ENCODE results near the gene GNG11. TPM values are rescaled to one million over a fixed set of nuclear protein-coding genes. Genes with fewer than 3 reads are reported as not detected.

Gene GNG11
- total and polyA plus RNA-seq, 3 experiments from 2014 or later: not detected

DNA sequence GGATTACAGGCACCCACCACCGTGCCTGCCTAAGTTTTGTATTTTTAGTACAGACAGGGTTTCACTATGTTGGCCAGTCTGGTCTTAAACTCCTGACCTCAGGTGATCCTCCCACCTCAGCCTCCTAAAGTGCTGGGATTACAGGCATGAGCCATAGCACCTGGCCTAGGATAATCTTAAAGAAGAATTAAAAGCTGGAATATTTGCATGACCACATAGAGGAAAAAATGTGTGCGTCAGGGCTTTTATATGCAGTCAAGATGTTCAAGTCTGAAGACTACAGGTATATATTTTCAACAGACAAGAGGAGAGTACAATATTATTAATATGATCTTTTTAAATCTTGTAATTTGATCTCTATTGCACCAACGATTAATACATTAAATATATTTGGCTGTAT lies 39.5 kb downstream of the GNG11 start:
- POLR2A ChIA-PET: no interaction called here
- Histone ChIP-seq H3K27me3 (ENCODE audit: insufficient read depth, low read length, poor library complexity, severe bottlenecking) (no peaks in the 10 kb centered on the region), H3K4me1 (ENCODE audit: insufficient read depth, low read length) (no peaks in the 10 kb centered on the region), H3K9me3 (ENCODE audit: low read length) (no peaks in the 10 kb centered on the region), H3K27ac (ENCODE audit: low read depth, low read length) (no peak overlapping the region), H3K4me3 (ENCODE audit: low read length) (no peak overlapping the region), H3K36me3 (ENCODE audit: insufficient read depth, low read length) (no peaks in the 10 kb centered on the region)
- Mint-ChIP-seq H3K36me3 (peaks cover 2 to 7% (median 5%) of the 10 kb centered on the region in 3 donors), H3K9me3 (no peaks in the 10 kb centered on the region), H3K27me3 (peaks cover 0 to 3% of the 10 kb centered on the region in 2 donors), H3K27ac (no peak overlapping the region), H3K4me1 (no peaks in the 10 kb centered on the region), H3K4me3 (no peak overlapping the region)
- CTCF ChIA-PET: no interaction called here
- no peak for DNase-seq

DNA sequence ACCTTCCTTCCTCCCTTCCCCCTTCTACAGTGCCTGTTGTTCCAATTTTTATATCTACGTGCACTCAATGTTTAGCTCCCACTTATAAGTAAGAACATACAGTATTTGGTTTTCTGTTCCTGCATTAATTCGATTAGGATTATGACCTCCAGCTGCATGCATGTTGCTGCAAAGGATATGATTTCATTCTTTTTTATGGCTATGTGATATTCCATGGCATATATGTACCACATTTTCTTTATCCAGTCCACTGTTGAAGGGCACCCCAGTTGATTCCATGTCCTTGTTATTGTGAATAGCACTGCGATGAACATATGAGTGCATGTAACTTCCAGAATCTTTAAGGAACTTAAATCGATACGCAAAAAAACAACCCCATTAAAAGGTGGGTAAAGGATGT lies 42.7 kb downstream of the GNG11 start:
- Histone ChIP-seq H3K36me3 (ENCODE audit: insufficient read depth, low read length) (no peaks in the 10 kb centered on the region), H3K27ac (ENCODE audit: low read depth, low read length) (no peak overlapping the region), H3K27me3 (ENCODE audit: insufficient read depth, low read length, poor library complexity, severe bottlenecking) (no peaks in the 10 kb centered on the region), H3K4me1 (ENCODE audit: insufficient read depth, low read length) (no peaks in the 10 kb centered on the region), H3K9me3 (ENCODE audit: low read length) (no peaks in the 10 kb centered on the region), H3K4me3 (ENCODE audit: low read length) (no peak overlapping the region)
- H3K36me3 Mint-ChIP-seq: peaks cover 2 to 5% (median 4%) of the 10 kb centered on the region in 3 donors
- H3K4me3 Mint-ChIP-seq: no peak overlapping the region
- H3K4me1 Mint-ChIP-seq: no peaks in the 10 kb centered on the region
- ChIA-PET POLR2A (no interaction called here), CTCF (no interaction called here)
- no peak overlapping the region for H3K27ac Mint-ChIP-seq
- no peak for DNase-seq
- no peaks in the 10 kb centered on the region for H3K9me3 Mint-ChIP-seq
- peaks cover 0 to 1% of the 10 kb centered on the region in 2 donors for H3K27me3 Mint-ChIP-seq

GRCh38 chr7:93964813-93965212 lies 43.3 kb downstream of the GNG11 start:
- no peaks in the 10 kb centered on the region for H3K9me3 ChIP-seq (ENCODE audit: low read length)
- H3K27me3 Mint-ChIP-seq: peaks cover 0 to 1% of the 10 kb centered on the region in 2 donors
- H3K27ac ChIP-seq (ENCODE audit: low read depth, low read length): no peak overlapping the region
- H3K27ac Mint-ChIP-seq: no peak overlapping the region
- H3K9me3 Mint-ChIP-seq: no peaks in the 10 kb centered on the region
- H3K27me3 ChIP-seq (ENCODE audit: insufficient read depth, low read length, poor library complexity, severe bottlenecking): no peaks in the 10 kb centered on the region
- no peak overlapping the region for H3K4me3 ChIP-seq (ENCODE audit: low read length)
- ChIA-PET CTCF (no interaction called here), POLR2A (no interaction called here)
- no peak overlapping the region for H3K4me3 Mint-ChIP-seq
- no peaks in the 10 kb centered on the region for H3K36me3 ChIP-seq (ENCODE audit: insufficient read depth, low read length)
- H3K4me1 Mint-ChIP-seq: no peaks in the 10 kb centered on the region
- H3K4me1 ChIP-seq (ENCODE audit: insufficient read depth, low read length): no peaks in the 10 kb centered on the region
- peaks cover 2 to 5% (median 4%) of the 10 kb centered on the region in 3 donors for H3K36me3 Mint-ChIP-seq
- DNase-seq: no peak

GRCh38 chr7:93968911-93969620 lies 47.5 kb downstream of the GNG11 start:
- POLR2A ChIA-PET: no interaction called here
- Mint-ChIP-seq H3K9me3 (no peaks in the 10 kb centered on the region), H3K27ac (peak overlapping the region in 1 of 8 donors; percentile 28), H3K27me3 (peaks cover 0 to 1% of the 10 kb centered on the region in 2 donors), H3K4me3 (no peak overlapping the region), H3K4me1 (no peaks in the 10 kb centered on the region), H3K36me3 (peaks cover 2 to 5% (median 2%) of the 10 kb centered on the region in 3 donors)
- H3K36me3 ChIP-seq (ENCODE audit: insufficient read depth, low read length): no peaks in the 10 kb centered on the region
- no peaks in the 10 kb centered on the region for H3K4me1 ChIP-seq (ENCODE audit: insufficient read depth, low read length)
- no peaks in the 10 kb centered on the region for H3K9me3 ChIP-seq (ENCODE audit: low read length)
- H3K27ac ChIP-seq (ENCODE audit: low read depth, low read length): no peak overlapping the region
- no peak overlapping the region for H3K4me3 ChIP-seq (ENCODE audit: low read length)
- CTCF ChIA-PET: no interaction called here
- DNase-seq: no peak
- H3K27me3 ChIP-seq (ENCODE audit: insufficient read depth, low read length, poor library complexity, severe bottlenecking): no peaks in the 10 kb centered on the region

DNA sequence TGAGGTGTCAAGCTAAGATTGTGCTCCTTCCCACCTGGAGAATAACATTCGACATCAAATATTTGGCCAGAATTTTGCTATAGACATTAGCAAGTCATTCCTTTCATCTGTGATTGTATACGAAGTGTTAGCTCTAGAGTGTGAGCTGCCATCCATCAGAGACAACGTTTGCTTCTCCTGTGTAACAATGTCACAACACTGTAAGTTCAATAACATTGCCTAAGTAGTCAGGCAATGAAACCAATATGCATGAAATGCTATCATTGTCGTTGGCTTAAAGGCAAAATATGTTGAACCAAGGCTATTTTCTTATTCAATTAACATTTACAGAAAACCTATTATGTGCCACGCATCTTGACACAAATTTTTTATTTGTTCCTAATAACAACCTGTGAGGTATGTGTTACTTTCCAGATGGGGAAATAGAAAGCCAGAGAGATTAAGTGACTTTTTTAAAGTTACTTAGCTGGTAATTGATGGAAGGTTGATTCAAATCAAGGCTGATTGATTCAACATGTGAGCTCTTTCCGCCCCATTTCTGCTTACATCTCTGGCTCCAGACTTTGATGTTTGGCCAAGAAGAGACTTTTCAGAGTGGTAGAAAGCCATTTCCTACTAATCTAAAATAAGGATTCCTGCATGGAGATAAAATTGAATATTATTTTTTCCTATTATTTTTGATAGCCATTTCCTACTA lies 50.6 kb downstream of the GNG11 start:
- Histone ChIP-seq H3K4me1 (ENCODE audit: insufficient read depth, low read length) (no peaks in the 10 kb centered on the region), H3K36me3 (ENCODE audit: insufficient read depth, low read length) (no peaks in the 10 kb centered on the region), H3K4me3 (ENCODE audit: low read length) (no peak overlapping the region), H3K27ac (ENCODE audit: low read depth, low read length) (no peak overlapping the region), H3K9me3 (ENCODE audit: low read length) (no peaks in the 10 kb centered on the region), H3K27me3 (ENCODE audit: insufficient read depth, low read length, poor library complexity, severe bottlenecking) (no peaks in the 10 kb centered on the region)
- Mint-ChIP-seq H3K4me3 (no peak overlapping the region), H3K36me3 (peaks cover 0 to 3% (median 0%) of the 10 kb centered on the region in 3 donors), H3K9me3 (no peaks in the 10 kb centered on the region), H3K27me3 (peaks cover 0 to 1% of the 10 kb centered on the region in 2 donors), H3K27ac (no peak overlapping the region), H3K4me1 (no peaks in the 10 kb centered on the region)
- ChIA-PET POLR2A (no interaction called here), CTCF (no interaction called here)
- no peak for DNase-seq

GRCh38 chr7:93973134-93973533 lies 51.6 kb downstream of the GNG11 start:
- no peaks in the 10 kb centered on the region for H3K36me3 ChIP-seq (ENCODE audit: insufficient read depth, low read length)
- Mint-ChIP-seq H3K4me1 (no peaks in the 10 kb centered on the region), H3K9me3 (no peaks in the 10 kb centered on the region), H3K36me3 (peaks cover 0 to 1% (median 0%) of the 10 kb centered on the region in 3 donors), H3K4me3 (no peak overlapping the region), H3K27ac (no peak overlapping the region), H3K27me3 (peaks cover 0 to 4% of the 10 kb centered on the region in 2 donors)
- DNase-seq: no peak
- no peak overlapping the region for H3K27ac ChIP-seq (ENCODE audit: low read depth, low read length)
- no peaks in the 10 kb centered on the region for H3K4me1 ChIP-seq (ENCODE audit: insufficient read depth, low read length)
- ChIA-PET CTCF (no interaction called here), POLR2A (no interaction called here)
- H3K9me3 ChIP-seq (ENCODE audit: low read length): no peaks in the 10 kb centered on the region
- H3K27me3 ChIP-seq (ENCODE audit: insufficient read depth, low read length, poor library complexity, severe bottlenecking): no peaks in the 10 kb centered on the region
- H3K4me3 ChIP-seq (ENCODE audit: low read length): no peak overlapping the region

- CTCF ChIA-PET: interaction anchor here (1.1 kb wide), 1 partner anchor 418 kb away, joined by 3 read pairs; the partner anchor contains the start of gene COL1A2
- H3K9me3 Mint-ChIP-seq: no peaks in the 10 kb centered on the region
Observed at GRCh38 chr7:93977211-93977950, 55.8 kb downstream of the GNG11 start.

More at GRCh38 chr7:93977211-93977950, 55.8 kb downstream of the GNG11 start:
- H3K9me3 ChIP-seq (ENCODE audit: low read length): no peaks in the 10 kb centered on the region
- no peaks in the 10 kb centered on the region for H3K4me1 ChIP-seq (ENCODE audit: insufficient read depth, low read length)
- H3K4me3 ChIP-seq (ENCODE audit: low read length): no peak overlapping the region
- no peaks in the 10 kb centered on the region for H3K36me3 ChIP-seq (ENCODE audit: insufficient read depth, low read length)
- no peaks in the 10 kb centered on the region for H3K27me3 ChIP-seq (ENCODE audit: insufficient read depth, low read length, poor library complexity, severe bottlenecking)
- POLR2A ChIA-PET: no interaction called here
- Mint-ChIP-seq H3K36me3 (peaks cover 0 to 6% (median 4%) of the 10 kb centered on the region in 3 donors), H3K27ac (no peak overlapping the region), H3K4me1 (peaks cover 3 to 5% (median 4%) of the 10 kb centered on the region in 3 donors), H3K4me3 (no peak overlapping the region), H3K27me3 (peaks cover 0 to 4% of the 10 kb centered on the region in 2 donors)
- no peak overlapping the region for H3K27ac ChIP-seq (ENCODE audit: low read depth, low read length)
- DNase-seq: no peak
